ENCODE results near the gene MUC5AC. TPM values are rescaled to one million over a fixed set of nuclear protein-coding genes. Genes with fewer than 3 reads are reported as not detected.
A peak's percentile ranks its signal among the peaks of the same experiment; 100 is the strongest.

Gene MUC5AC
- total and polyA plus RNA-seq, 4 donors: 0.02 TPM; not detected in 3

DNA sequence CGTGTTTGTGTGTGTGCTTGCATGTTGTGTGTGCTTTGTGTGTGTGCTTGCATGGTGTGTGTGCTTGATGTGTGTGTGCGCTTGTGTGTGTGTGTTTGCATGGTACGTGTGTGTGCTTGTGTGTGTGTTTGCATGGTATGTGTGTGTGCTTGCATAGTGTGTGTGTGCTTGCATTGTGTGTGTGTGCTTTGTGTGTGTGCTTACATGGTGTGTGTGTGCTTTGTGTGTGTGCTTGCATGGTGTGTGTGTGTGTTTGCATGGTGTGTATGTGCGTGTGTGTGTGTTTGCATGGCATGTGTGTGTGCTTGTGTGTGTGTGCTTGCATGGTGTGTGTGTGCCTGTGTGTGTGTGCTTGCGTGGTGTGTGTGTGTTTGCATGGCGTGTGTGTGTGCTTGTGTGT is 10.0 kb upstream of the MUC5AC start:
- no peaks in the 10 kb centered on the region for H3K36me3 ChIP-seq (ENCODE audit: control insufficient read depth, insufficient read depth, low read length)
- H3K27ac ChIP-seq (ENCODE audit: low read depth, low read length): no peak overlapping the region
- no peak overlapping the region for H3K4me3 ChIP-seq (ENCODE audit: low read depth, low read length)
- peaks cover 9% of the 10 kb centered on the region for H3K4me1 ChIP-seq (ENCODE audit: control insufficient read depth, insufficient read depth, low read length)
- H3K27me3 ChIP-seq (ENCODE audit: control insufficient read depth, insufficient read depth, low read length): no peaks in the 10 kb centered on the region
- H3K9me3 ChIP-seq (ENCODE audit: control insufficient read depth, insufficient read depth, low read length): no peaks in the 10 kb centered on the region
- 96% methylated on average over 6 of the region's 6 CpGs for WGBS (ENCODE audit: insufficient coverage)
- no peak for DNase-seq (ENCODE audit: low read depth in 4 of 6, low spot score in 6 of 6)

DNA sequence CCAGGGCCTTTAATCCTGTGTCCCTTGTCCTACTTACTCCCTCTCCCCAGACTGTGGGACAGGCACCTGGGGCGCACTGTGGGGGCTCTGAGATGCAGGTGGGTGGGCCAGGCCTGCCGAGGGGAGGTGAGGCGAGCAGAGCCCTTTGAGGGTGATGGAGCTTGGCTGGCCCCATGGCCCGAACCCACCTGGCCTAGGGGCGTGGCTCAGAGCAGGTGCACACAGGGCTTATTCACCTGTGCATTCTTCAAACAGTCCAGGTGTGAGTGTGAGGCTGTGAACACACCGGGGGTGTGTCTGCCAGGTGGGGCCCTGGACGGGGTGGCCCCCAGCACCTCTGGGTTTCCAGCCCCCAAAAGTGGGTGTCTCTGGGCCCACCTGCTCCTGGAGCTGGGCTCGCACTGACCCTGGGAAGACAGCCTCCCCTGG is 9.0 kb upstream of the MUC5AC start:
- DNase-seq (ENCODE audit: low read depth in 4 of 6, low spot score in 6 of 6): no peak

DNA sequence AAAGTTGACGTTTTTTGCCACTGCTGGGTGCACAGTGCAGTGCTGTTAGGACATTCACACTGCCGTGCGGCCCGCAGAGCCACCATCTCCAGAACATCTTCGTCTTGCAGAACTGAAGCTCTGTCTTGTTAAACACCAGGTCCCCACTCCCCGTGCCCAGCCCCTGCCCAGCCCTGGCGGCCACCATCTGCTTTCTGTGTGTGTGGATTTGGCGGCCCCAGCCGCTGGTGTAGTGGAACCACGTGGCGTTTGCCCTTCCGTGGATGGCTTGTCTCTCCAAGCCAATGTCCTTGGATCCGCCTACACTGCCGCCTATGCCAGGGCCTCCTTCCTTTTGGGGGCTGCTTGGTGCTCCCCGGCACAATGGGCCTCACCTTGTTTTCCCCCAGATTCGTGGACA is 8.2 kb upstream of the MUC5AC start:
- Histone ChIP-seq H3K27ac (ENCODE audit: low read depth, low read length) (no peak overlapping the region), H3K4me1 (ENCODE audit: control insufficient read depth, insufficient read depth, low read length) (peaks cover 9% of the 10 kb centered on the region), H3K27me3 (ENCODE audit: control insufficient read depth, insufficient read depth, low read length) (no peaks in the 10 kb centered on the region), H3K4me3 (ENCODE audit: low read depth, low read length) (no peak overlapping the region), H3K36me3 (ENCODE audit: control insufficient read depth, insufficient read depth, low read length) (no peaks in the 10 kb centered on the region), H3K9me3 (ENCODE audit: control insufficient read depth, insufficient read depth, low read length) (no peaks in the 10 kb centered on the region)
- no peak for DNase-seq (ENCODE audit: low read depth in 4 of 6, low spot score in 6 of 6)
- WGBS (ENCODE audit: insufficient coverage): 86% methylated on average over 16 of the region's 16 CpGs

More for the DNA sequence above, 9.0 kb upstream of the MUC5AC start:
- H3K9me3 ChIP-seq (ENCODE audit: control insufficient read depth, insufficient read depth, low read length): no peaks in the 10 kb centered on the region
- no peak overlapping the region for H3K4me3 ChIP-seq (ENCODE audit: low read depth, low read length)
- H3K27me3 ChIP-seq (ENCODE audit: control insufficient read depth, insufficient read depth, low read length): no peaks in the 10 kb centered on the region
- no peaks in the 10 kb centered on the region for H3K36me3 ChIP-seq (ENCODE audit: control insufficient read depth, insufficient read depth, low read length)
- H3K4me1 ChIP-seq (ENCODE audit: control insufficient read depth, insufficient read depth, low read length): peaks cover 9% of the 10 kb centered on the region
- H3K27ac ChIP-seq (ENCODE audit: low read depth, low read length): no peak overlapping the region
- WGBS (ENCODE audit: insufficient coverage): 92% methylated on average over 8 of the region's 8 CpGs

DNA sequence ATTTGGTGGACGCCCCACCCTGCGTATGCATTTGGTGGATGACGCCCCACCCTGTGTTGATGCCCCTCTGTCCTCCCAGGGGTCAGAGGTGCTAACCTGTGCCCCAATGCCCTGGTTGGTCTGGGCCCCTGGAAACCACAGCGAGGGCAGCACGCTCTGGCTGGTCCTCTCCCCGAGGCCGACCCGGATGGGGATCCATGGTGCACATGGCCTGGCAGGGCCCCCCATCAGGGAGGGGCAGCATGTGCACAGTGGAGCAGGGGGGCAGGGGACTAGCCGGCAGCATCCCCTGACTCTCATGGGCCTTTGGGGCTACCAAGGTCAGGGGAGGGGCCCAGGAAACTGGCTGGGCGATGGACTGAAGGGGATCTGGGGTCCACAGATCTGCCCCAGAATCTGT is 7.6 kb upstream of the MUC5AC start:
- no peak overlapping the region for H3K4me3 ChIP-seq (ENCODE audit: low read depth, low read length)
- no peak for DNase-seq (ENCODE audit: low read depth in 4 of 6, low spot score in 6 of 6)
- peaks cover 9% of the 10 kb centered on the region for H3K4me1 ChIP-seq (ENCODE audit: control insufficient read depth, insufficient read depth, low read length)
- WGBS (ENCODE audit: insufficient coverage): 96% methylated on average over 10 of the region's 10 CpGs
- H3K27me3 ChIP-seq (ENCODE audit: control insufficient read depth, insufficient read depth, low read length): no peaks in the 10 kb centered on the region
- no peaks in the 10 kb centered on the region for H3K36me3 ChIP-seq (ENCODE audit: control insufficient read depth, insufficient read depth, low read length)
- H3K27ac ChIP-seq (ENCODE audit: low read depth, low read length): no peak overlapping the region
- no peaks in the 10 kb centered on the region for H3K9me3 ChIP-seq (ENCODE audit: control insufficient read depth, insufficient read depth, low read length)

DNA sequence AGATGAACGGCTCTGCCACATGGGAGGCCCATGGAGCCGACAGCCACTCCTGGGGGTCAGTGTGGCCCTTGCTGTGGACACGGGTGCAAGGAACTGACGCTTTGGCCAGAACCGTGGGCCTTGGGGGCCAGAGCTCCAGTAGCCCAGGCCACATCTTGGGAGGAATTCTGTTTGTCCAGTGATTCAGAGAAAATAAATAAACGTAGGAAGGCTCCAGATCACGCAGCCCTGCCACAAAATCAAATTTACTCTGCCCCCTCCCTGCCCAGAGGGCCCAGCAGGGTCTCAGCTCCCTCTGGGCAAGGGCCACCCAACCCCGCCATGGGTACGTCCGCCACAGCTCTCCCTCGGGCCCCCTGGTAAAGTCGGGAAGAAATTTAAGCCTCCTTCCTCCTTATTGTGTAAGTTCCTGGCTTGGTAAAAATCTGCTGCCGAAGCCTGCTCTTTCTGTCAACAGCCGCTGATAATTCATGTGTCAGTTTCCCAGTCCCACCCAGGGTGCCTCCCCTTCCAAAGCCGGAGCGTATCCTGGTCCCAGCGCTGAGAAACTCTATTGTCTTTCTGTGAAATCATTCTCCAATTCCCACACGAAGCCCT is 6.9 kb upstream of the MUC5AC start:
- WGBS (ENCODE audit: insufficient coverage): 39% methylated on average over 16 of the region's 18 CpGs
- DNase-seq (ENCODE audit: low read depth in 4 of 6, low spot score in 6 of 6): peak in 1 of 6 donors; percentile 16

DNA sequence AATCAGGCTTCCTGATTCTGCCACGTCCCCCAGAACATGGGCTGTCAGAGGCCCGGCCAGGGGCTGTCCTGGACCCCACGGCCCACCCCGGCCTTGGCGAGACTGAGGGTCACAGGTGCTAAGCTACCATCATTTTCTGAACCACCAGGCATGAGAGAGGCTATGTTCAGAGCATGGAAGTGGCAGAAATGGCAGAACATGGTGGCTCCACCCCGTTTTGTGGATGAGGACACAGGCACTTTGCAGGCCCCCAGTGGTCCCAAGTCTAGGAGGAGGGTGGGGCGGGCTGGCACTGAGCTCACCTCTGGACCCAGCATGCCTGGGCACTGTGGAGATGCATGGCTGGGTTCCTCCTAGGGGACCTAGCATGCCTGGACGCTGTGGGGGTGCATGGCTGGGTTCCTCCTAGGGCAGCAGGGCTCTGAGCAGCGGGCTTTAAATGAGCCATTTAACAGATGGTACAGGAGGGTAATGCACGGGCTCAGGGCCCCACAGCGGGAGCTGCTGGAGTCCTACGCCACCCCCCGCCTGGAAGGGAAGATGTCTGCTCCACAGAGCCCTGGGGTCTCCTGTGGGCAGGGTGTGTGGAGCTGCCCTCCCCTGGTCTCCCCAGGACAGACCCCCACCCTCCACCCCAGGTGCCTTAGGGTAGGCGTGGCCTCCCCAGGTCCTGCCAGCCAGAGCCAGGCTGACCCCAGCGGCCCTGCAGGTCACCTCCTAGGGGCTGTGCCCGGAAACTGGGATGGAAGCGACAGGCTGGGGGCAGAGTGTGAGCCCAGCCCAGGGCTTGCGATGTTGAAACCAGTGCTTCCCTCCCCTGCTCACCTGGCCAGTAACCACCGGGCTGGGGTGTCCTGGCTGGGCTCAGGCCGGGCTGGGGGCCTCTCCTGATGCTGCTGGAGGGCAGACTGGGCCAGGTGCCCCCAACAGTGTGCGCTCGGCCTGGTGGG is 6.1 kb upstream of the MUC5AC start:
- DNase-seq (ENCODE audit: low read depth in 4 of 6, low spot score in 6 of 6): no peak
- no peak overlapping the region for H3K4me3 ChIP-seq (ENCODE audit: low read depth, low read length)
- no peak overlapping the region for H3K27ac ChIP-seq (ENCODE audit: low read depth, low read length)
- H3K36me3 ChIP-seq (ENCODE audit: control insufficient read depth, insufficient read depth, low read length): no peaks in the 10 kb centered on the region
- H3K9me3 ChIP-seq (ENCODE audit: control insufficient read depth, insufficient read depth, low read length): no peaks in the 10 kb centered on the region
- peaks cover 9% of the 10 kb centered on the region for H3K4me1 ChIP-seq (ENCODE audit: control insufficient read depth, insufficient read depth, low read length)
- WGBS (ENCODE audit: insufficient coverage): 69% methylated on average over 18 of the region's 22 CpGs
- H3K27me3 ChIP-seq (ENCODE audit: control insufficient read depth, insufficient read depth, low read length): no peaks in the 10 kb centered on the region

More for the DNA sequence above, 6.9 kb upstream of the MUC5AC start:
- Histone ChIP-seq H3K4me3 (ENCODE audit: low read depth, low read length) (no peak overlapping the region), H3K9me3 (ENCODE audit: control insufficient read depth, insufficient read depth, low read length) (no peaks in the 10 kb centered on the region), H3K4me1 (ENCODE audit: control insufficient read depth, insufficient read depth, low read length) (peaks cover 9% of the 10 kb centered on the region), H3K27me3 (ENCODE audit: control insufficient read depth, insufficient read depth, low read length) (no peaks in the 10 kb centered on the region), H3K27ac (ENCODE audit: low read depth, low read length) (no peak overlapping the region), H3K36me3 (ENCODE audit: control insufficient read depth, insufficient read depth, low read length) (no peaks in the 10 kb centered on the region)

DNA sequence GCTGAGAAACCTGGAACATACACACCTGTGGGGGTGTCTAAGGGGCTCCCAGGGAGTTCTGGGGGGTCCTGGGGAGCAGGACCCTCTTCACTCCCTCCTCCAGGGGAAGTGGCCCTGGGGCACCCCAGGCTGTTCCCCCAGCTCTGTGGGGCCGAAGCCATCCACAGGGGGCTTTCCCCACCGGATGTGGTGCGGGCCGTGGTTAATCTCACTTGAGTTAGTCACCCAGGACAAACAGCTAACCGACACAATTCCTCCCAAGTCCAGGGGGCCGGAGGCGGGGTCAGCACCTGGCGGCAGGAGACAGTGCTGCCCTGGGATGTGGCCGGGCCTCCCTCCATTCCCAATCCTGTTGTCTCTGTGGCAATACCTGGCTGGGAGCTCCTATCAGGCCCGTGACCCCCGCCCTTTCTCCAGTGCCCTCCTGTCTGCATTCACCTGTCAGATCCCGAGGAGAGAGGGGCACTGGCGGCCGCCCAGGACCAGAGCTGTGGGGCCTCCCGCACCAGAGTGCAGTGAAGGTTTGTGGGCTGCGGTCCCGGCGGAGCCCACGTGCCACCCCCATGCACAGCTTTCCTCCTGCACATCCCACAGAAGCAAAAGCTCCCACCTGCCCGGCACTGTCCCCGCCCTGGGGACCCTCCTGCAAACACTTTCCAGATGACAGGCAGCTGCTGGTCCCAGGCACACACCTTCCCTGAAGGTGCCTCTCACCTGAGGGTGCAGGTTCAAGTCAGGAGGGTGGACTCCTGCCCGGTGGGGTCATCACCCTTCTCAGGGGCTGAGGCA is 5.2 kb upstream of the MUC5AC start:
- H3K4me3 ChIP-seq (ENCODE audit: low read depth, low read length): no peak overlapping the region
- 81% methylated on average over 21 of the region's 22 CpGs for WGBS (ENCODE audit: insufficient coverage)
- no peaks in the 10 kb centered on the region for H3K9me3 ChIP-seq (ENCODE audit: control insufficient read depth, insufficient read depth, low read length)
- H3K36me3 ChIP-seq (ENCODE audit: control insufficient read depth, insufficient read depth, low read length): no peaks in the 10 kb centered on the region
- H3K27ac ChIP-seq (ENCODE audit: low read depth, low read length): no peak overlapping the region
- H3K4me1 ChIP-seq (ENCODE audit: control insufficient read depth, insufficient read depth, low read length): peaks cover 9% of the 10 kb centered on the region
- DNase-seq (ENCODE audit: low read depth in 4 of 6, low spot score in 6 of 6): no peak
- H3K27me3 ChIP-seq (ENCODE audit: control insufficient read depth, insufficient read depth, low read length): no peaks in the 10 kb centered on the region

DNA sequence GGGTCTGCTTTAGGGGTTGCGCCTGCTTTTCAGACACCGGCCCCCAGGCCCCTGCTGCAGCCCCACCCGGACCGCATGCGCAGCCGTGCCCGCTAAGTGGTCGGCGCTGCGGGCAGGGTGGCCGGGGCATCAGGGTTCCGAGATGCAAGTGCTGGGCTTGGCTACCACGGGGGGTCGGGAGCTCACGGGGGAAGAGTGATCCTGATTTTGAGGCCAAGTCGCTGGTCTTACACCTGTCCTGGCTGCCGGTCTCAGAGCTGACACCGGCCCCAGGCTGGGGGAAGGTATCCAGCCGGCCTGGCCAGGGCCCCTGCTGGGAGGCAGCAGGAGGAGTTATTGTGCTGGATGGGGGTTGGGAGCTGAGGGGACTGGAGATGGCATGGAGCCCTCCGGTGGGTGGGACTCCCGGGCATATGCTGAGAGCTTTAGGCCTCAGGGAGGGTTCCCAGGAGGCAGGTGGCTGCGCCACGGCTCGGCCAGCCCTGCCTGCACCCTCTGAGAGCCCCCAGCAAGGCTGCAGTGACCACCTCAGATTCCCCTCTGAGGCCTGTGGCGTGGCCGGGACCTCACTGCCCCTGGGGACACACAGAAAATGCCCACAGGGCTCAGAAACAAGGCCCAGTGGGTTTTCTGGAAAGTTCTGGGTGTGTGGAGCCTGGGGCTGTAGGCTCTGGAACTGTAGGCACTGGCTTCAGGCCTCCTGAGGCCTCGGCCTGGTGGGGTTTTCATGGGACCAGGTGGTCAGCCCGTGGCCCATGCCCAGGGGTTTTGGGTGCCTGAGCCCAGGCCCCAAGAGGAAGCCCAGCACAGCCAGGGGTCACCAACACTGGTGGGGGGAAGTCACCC is 4.4 kb upstream of the MUC5AC start:
- WGBS (ENCODE audit: insufficient coverage): 80% methylated on average over 28 of the region's 28 CpGs
- peaks cover 2% of the 10 kb centered on the region for H3K36me3 ChIP-seq (ENCODE audit: control insufficient read depth, insufficient read depth, low read length)
- no peaks in the 10 kb centered on the region for H3K9me3 ChIP-seq (ENCODE audit: control insufficient read depth, insufficient read depth, low read length)
- no peaks in the 10 kb centered on the region for H3K27me3 ChIP-seq (ENCODE audit: control insufficient read depth, insufficient read depth, low read length)
- H3K27ac ChIP-seq (ENCODE audit: low read depth, low read length): no peak overlapping the region
- peaks cover 9% of the 10 kb centered on the region for H3K4me1 ChIP-seq (ENCODE audit: control insufficient read depth, insufficient read depth, low read length)
- no peak for DNase-seq (ENCODE audit: low read depth in 4 of 6, low spot score in 6 of 6)
- no peak overlapping the region for H3K4me3 ChIP-seq (ENCODE audit: low read depth, low read length)
